ENCODE data around the gene ALPK3. TPM values are rescaled to one million over a fixed set of nuclear protein-coding genes. Genes with fewer than 3 reads are reported as not detected.
A peak's percentile ranks its signal among the peaks of the same experiment; 100 is the strongest.

ALPK3 gene
- total RNA-seq, 1 experiment from 2014 or later, result 0.07 TPM

- no peak for DNase-seq (ENCODE audit: unreplicated experiment)
- TF ChIP-seq CTCF (IDR thresholded peaks at IDR 0.05; ENCODE audit: unreplicated experiment), result no peak
- ChIA-PET POLR2A (no interaction called here), CTCF (interaction anchor here (0.7 kb wide), 1 partner anchor 15 kb away, joined by 4 read pairs; no protein-coding TSS in a partner anchor)
- Mint-ChIP-seq H3K9me3 (ENCODE audit: unreplicated experiment) (no peaks in the 10 kb centered on the region), H3K27ac (ENCODE audit: low read depth, unreplicated experiment) (no peak overlapping the region), H3K4me3 (ENCODE audit: unreplicated experiment) (no peak overlapping the region), H3K4me1 (ENCODE audit: insufficient read depth, unreplicated experiment) (no peaks in the 10 kb centered on the region), H3K36me3 (ENCODE audit: insufficient read depth, unreplicated experiment) (peaks cover 74% of the 10 kb centered on the region), H3K27me3 (ENCODE audit: insufficient read depth, unreplicated experiment) (no peaks in the 10 kb centered on the region)
- intact Hi-C loops (cut with micrococcal nuclease), result no loop called here
- no TSS peak for BruUV-seq (replicated peaks)
Measured at GRCh38 chr15:84781495-84781894, 35.7 kb upstream of the ALPK3 start.

GRCh38 chr15:84782346-84782745 lies 34.8 kb upstream of the ALPK3 start:
- TF ChIP-seq CTCF (IDR thresholded peaks at IDR 0.05; ENCODE audit: unreplicated experiment), result no peak
- no peaks in the 10 kb centered on the region for H3K4me1 Mint-ChIP-seq (ENCODE audit: insufficient read depth, unreplicated experiment)

GRCh38 chr15:84783493-84784251 lies 33.5 kb upstream of the ALPK3 start:
- Mint-ChIP-seq H3K27ac (ENCODE audit: low read depth, unreplicated experiment) (no peak overlapping the region), H3K9me3 (ENCODE audit: unreplicated experiment) (no peaks in the 10 kb centered on the region), H3K27me3 (ENCODE audit: insufficient read depth, unreplicated experiment) (no peaks in the 10 kb centered on the region), H3K4me3 (ENCODE audit: unreplicated experiment) (no peak overlapping the region), H3K4me1 (ENCODE audit: insufficient read depth, unreplicated experiment) (no peaks in the 10 kb centered on the region), H3K36me3 (ENCODE audit: insufficient read depth, unreplicated experiment) (peaks cover 74% of the 10 kb centered on the region)
- CTCF ChIA-PET, result interaction anchor here (0.6 kb wide), 1 partner anchor 105 kb away, joined by 4 read pairs; no protein-coding TSS in a partner anchor
- POLR2A ChIA-PET, result no interaction called here
- TF ChIP-seq CTCF (IDR thresholded peaks at IDR 0.05; ENCODE audit: unreplicated experiment), result no peak
- intact Hi-C loops (cut with micrococcal nuclease), result no loop called here
- no peak for DNase-seq (ENCODE audit: unreplicated experiment)
- BruUV-seq (replicated peaks), result no TSS peak

More at GRCh38 chr15:84782346-84782745, 34.8 kb upstream of the ALPK3 start:
- H3K4me3 Mint-ChIP-seq (ENCODE audit: unreplicated experiment), result no peak overlapping the region
- H3K27me3 Mint-ChIP-seq (ENCODE audit: insufficient read depth, unreplicated experiment), result no peaks in the 10 kb centered on the region
- H3K9me3 Mint-ChIP-seq (ENCODE audit: unreplicated experiment), result no peaks in the 10 kb centered on the region
- intact Hi-C loops (cut with micrococcal nuclease), result no loop called here
- BruUV-seq (replicated peaks), result no TSS peak
- ChIA-PET CTCF (no interaction called here), POLR2A (no interaction called here)
- H3K27ac Mint-ChIP-seq (ENCODE audit: low read depth, unreplicated experiment), result peak overlapping the region; percentile 27
- peaks cover 74% of the 10 kb centered on the region for H3K36me3 Mint-ChIP-seq (ENCODE audit: insufficient read depth, unreplicated experiment)
- DNase-seq (ENCODE audit: unreplicated experiment), result no peak

GRCh38 chr15:84784262-84784661 lies 32.9 kb upstream of the ALPK3 start:
- Mint-ChIP-seq H3K9me3 (ENCODE audit: unreplicated experiment) (no peaks in the 10 kb centered on the region), H3K27me3 (ENCODE audit: insufficient read depth, unreplicated experiment) (no peaks in the 10 kb centered on the region), H3K4me3 (ENCODE audit: unreplicated experiment) (no peak overlapping the region), H3K36me3 (ENCODE audit: insufficient read depth, unreplicated experiment) (peaks cover 74% of the 10 kb centered on the region), H3K4me1 (ENCODE audit: insufficient read depth, unreplicated experiment) (no peaks in the 10 kb centered on the region), H3K27ac (ENCODE audit: low read depth, unreplicated experiment) (no peak overlapping the region)
- no TSS peak for BruUV-seq (replicated peaks)
- TF ChIP-seq CTCF (IDR thresholded peaks at IDR 0.05; ENCODE audit: unreplicated experiment), result no peak
- intact Hi-C loops (cut with micrococcal nuclease), result no loop called here
- DNase-seq (ENCODE audit: unreplicated experiment), result no peak
- ChIA-PET POLR2A (no interaction called here), CTCF (no interaction called here)
